OCI-LY1 (cell line): ENCODE measurements around the gene ROMO1.

ENCODE experiments used
- EZH2 ChIP-seq: fragments of 200-600 bp; sonication (generic), shearing (Covaris generic); IDR thresholded peaks from 2 replicates; pipeline ENCODE4 v1.8.0; 2017; ENCODE audit warnings: borderline replicate concordance, mixed run types, mild to moderate bottlenecking, antibody characterized with exemption, low read length, moderate library complexity, mixed read lengths
- TF ChIP-seq, protein P1 (sequence below): fragments of 200-600 bp; sonication (generic), shearing (Covaris generic); IDR thresholded peaks from 2 replicates; pipeline ENCODE4 v1.5.1; 2017; ENCODE audit warnings: mild to moderate bottlenecking, antibody characterized with exemption, low read length, moderate library complexity, mixed read lengths

DNA sequence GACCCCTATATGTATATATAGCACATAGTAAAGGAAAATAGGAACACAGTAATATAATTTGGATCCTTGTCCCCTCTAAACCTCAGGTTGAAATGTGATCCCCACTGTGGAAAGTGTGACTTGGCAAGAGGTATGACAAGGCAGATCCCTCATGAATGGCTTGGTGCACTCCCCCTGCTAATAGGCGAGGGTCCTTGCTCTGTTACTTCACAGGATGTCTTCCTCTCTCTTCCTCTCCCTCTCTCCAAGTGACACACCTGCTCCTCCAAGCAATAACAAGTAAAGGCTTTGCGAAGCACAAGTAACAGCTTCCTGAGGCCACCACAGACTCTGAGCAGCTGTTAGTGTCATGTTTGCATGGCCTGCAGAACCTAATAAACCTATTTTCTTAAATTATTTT is 16.4 kb downstream of the ROMO1 start:
- TF ChIP-seq, protein P1, sequence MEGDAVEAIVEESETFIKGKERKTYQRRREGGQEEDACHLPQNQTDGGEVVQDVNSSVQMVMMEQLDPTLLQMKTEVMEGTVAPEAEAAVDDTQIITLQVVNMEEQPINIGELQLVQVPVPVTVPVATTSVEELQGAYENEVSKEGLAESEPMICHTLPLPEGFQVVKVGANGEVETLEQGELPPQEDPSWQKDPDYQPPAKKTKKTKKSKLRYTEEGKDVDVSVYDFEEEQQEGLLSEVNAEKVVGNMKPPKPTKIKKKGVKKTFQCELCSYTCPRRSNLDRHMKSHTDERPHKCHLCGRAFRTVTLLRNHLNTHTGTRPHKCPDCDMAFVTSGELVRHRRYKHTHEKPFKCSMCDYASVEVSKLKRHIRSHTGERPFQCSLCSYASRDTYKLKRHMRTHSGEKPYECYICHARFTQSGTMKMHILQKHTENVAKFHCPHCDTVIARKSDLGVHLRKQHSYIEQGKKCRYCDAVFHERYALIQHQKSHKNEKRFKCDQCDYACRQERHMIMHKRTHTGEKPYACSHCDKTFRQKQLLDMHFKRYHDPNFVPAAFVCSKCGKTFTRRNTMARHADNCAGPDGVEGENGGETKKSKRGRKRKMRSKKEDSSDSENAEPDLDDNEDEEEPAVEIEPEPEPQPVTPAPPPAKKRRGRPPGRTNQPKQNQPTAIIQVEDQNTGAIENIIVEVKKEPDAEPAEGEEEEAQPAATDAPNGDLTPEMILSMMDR: no peak
- TF ChIP-seq EZH2: no peak
